Measurements from ENCODE around the gene PTPRO. TPM values are rescaled to one million over a fixed set of nuclear protein-coding genes. Genes with fewer than 3 reads are reported as not detected.

Gene PTPRO
- polyA plus RNA-seq, 1 experiment, result 0.23 TPM

- POLR2A ChIA-PET, result no interaction called here
- CTCF ChIA-PET, result no interaction called here
- no peak for DNase-seq (ENCODE audit: low read depth)
- no peak overlapping the region for H3K4me3 ChIP-seq (ENCODE audit: low read depth, low read length)
- no peaks in the 10 kb centered on the region for H3K36me3 ChIP-seq (ENCODE audit: control insufficient read depth, insufficient read depth, low read length)
- H3K27me3 ChIP-seq (ENCODE audit: control insufficient read depth, insufficient read depth, low read length), result no peaks in the 10 kb centered on the region
- TF ChIP-seq CTCF (IDR thresholded peaks at IDR 0.05; ENCODE audit: insufficient read depth, low read depth, low read length), result no peak
Measured at GRCh38 chr12:15600223-15600935, 278.1 kb downstream of the PTPRO start.

- TF ChIP-seq CTCF (IDR thresholded peaks at IDR 0.05; ENCODE audit: insufficient read depth, low read depth, low read length), result no peak
- ChIA-PET POLR2A (no interaction called here), CTCF (no interaction called here)
- Histone ChIP-seq H3K27me3 (ENCODE audit: control insufficient read depth, insufficient read depth, low read length) (no peaks in the 10 kb centered on the region), H3K4me3 (ENCODE audit: low read depth, low read length) (no peak overlapping the region), H3K36me3 (ENCODE audit: control insufficient read depth, insufficient read depth, low read length) (no peaks in the 10 kb centered on the region)
- DNase-seq (ENCODE audit: low read depth), result no peak
Measured at GRCh38 chr12:15601210-15601800, 279.0 kb downstream of the PTPRO start.

- no peaks in the 10 kb centered on the region for H3K36me3 ChIP-seq (ENCODE audit: control insufficient read depth, insufficient read depth, low read length)
- no peak for DNase-seq (ENCODE audit: low read depth)
- no peak for TF ChIP-seq CTCF (IDR thresholded peaks at IDR 0.05; ENCODE audit: insufficient read depth, low read depth, low read length)
- CTCF ChIA-PET, result interaction anchor here (0.9 to 1.5 kb wide), 3 partner anchors 9 to 255 kb away, joined by 3 to 4 read pairs (median 3); no protein-coding TSS in a partner anchor
- H3K4me3 ChIP-seq (ENCODE audit: low read depth, low read length), result no peak overlapping the region
- no peaks in the 10 kb centered on the region for H3K27me3 ChIP-seq (ENCODE audit: control insufficient read depth, insufficient read depth, low read length)
- POLR2A ChIA-PET, result no interaction called here
Measured at GRCh38 chr12:15602051-15602672, 279.9 kb downstream of the PTPRO start.

- ChIA-PET POLR2A (no interaction called here), CTCF (interaction anchor here (1.1 to 1.5 kb wide), 4 partner anchors 9 to 253 kb away, joined by 3 to 4 read pairs (median 3); no protein-coding TSS in a partner anchor)
- H3K4me3 ChIP-seq (ENCODE audit: low read depth, low read length), result no peak overlapping the region
- no peak for TF ChIP-seq CTCF (IDR thresholded peaks at IDR 0.05; ENCODE audit: insufficient read depth, low read depth, low read length)
- no peaks in the 10 kb centered on the region for H3K36me3 ChIP-seq (ENCODE audit: control insufficient read depth, insufficient read depth, low read length)
- no peaks in the 10 kb centered on the region for H3K27me3 ChIP-seq (ENCODE audit: control insufficient read depth, insufficient read depth, low read length)
- no peak for DNase-seq (ENCODE audit: low read depth)
Measured at GRCh38 chr12:15603474-15604085, 281.3 kb downstream of the PTPRO start.
